ENCODE data around the gene CEP126. TPM values are rescaled to one million over a fixed set of nuclear protein-coding genes. Genes with fewer than 3 reads are reported as not detected.

CEP126 gene
- total RNA-seq, 2 donors from 2014 or later = 2.7 to 3.7 TPM

DNA sequence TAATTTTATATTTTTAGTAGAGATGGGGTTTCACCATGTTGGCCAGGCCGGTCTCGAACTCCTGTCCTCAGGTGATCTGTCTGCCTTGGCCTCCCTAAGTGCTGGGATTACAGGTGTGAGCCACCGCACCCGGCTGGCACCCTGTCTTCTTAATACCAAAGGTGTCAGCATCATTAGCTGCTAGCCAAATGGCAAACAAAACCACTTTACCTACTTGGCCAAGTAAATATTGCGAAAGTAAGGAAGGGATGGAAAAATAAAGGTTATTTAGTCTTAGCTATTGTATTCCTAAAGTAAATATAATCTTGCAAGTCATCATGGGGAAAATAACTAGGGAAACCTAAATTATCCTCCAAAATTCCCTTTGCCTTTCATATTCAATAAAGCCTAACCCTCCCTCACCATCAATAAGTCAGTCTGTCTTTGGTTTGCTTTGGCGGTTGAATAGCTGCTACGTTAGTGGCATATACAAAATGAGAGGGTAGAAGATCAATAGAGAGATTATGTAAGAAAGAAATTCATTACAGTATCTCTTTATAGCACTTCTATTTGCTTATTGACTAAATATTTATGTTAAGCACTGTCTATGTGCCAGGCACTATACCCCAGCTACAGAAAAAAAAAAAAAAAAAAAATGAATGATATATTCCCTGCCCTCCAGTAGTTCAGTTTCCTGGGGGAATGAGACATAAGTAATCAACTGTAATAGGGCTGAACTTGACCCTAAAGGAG is 92.2 kb downstream of the CEP126 start:
- Histone ChIP-seq H3K4me3 (no peak overlapping the region), H3K27me3 (no peaks in the 10 kb centered on the region), H3K4me1 (peaks cover 0 to 10% of the 10 kb centered on the region in 2 donors), H3K9me3 (no peaks in the 10 kb centered on the region), H3K36me3 (no peaks in the 10 kb centered on the region), H3K27ac (no peak overlapping the region)
- DNase-seq (ENCODE audit: low spot score) = no peak
- TF ChIP-seq, protein P1, sequence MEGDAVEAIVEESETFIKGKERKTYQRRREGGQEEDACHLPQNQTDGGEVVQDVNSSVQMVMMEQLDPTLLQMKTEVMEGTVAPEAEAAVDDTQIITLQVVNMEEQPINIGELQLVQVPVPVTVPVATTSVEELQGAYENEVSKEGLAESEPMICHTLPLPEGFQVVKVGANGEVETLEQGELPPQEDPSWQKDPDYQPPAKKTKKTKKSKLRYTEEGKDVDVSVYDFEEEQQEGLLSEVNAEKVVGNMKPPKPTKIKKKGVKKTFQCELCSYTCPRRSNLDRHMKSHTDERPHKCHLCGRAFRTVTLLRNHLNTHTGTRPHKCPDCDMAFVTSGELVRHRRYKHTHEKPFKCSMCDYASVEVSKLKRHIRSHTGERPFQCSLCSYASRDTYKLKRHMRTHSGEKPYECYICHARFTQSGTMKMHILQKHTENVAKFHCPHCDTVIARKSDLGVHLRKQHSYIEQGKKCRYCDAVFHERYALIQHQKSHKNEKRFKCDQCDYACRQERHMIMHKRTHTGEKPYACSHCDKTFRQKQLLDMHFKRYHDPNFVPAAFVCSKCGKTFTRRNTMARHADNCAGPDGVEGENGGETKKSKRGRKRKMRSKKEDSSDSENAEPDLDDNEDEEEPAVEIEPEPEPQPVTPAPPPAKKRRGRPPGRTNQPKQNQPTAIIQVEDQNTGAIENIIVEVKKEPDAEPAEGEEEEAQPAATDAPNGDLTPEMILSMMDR (IDR thresholded peaks at IDR 0.05) = no peak

DNA sequence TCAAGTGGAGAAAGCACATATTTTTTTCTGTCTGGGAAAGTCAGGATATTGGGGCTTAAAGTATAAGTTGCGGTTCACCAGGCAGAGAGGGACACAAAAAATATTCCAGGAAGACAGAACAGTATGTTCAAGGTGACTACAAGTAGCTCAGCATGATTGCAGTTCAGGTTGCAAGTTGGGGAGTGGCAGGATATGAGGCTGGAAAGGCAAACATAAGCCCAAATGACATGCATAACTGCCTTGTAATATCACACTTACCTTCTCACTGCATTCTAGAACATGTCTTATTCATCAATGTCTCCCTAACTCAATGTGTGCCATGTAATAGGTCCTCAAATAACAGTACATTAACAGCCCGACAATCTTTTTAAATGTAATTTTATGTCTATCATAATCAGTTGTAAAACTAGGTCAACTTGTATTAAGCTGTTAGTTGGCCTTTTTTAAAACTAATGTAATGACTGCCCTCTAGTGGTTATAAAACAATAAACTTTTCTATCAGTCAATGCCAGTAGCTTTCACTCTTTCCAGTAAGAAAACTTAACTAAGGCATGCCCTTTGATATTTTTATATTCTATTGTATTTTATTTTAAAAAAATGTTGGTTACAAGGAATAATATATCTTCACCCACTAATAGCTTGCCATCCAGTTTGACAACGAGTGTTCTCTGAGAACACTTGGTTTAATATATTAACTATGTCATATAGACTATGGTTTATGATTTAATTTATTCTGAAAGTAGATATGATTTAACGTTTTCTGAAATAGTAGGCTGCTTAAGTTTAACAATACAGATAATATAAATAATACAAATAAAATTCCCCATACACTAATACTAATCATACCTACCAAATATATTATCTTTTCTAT is 93.0 kb downstream of the CEP126 start:
- no peak for DNase-seq (ENCODE audit: low spot score)
- H3K4me1 ChIP-seq = peaks cover 0 to 10% of the 10 kb centered on the region in 2 donors
- no peaks in the 10 kb centered on the region for H3K27me3 ChIP-seq
- no peaks in the 10 kb centered on the region for H3K9me3 ChIP-seq
- H3K36me3 ChIP-seq = no peaks in the 10 kb centered on the region
- H3K4me3 ChIP-seq = no peak overlapping the region
- TF ChIP-seq, protein P1 (IDR thresholded peaks at IDR 0.05) = peak in 1 of 2 donors; percentile 70
- no peak overlapping the region for H3K27ac ChIP-seq

GRCh38 chr11:102010776-102011494 is 96.1 kb downstream of the CEP126 start:
- no peaks in the 10 kb centered on the region for H3K9me3 ChIP-seq
- peaks cover 0 to 10% of the 10 kb centered on the region in 2 donors for H3K4me1 ChIP-seq
- no peak overlapping the region for H3K4me3 ChIP-seq
- H3K36me3 ChIP-seq = no peaks in the 10 kb centered on the region
- no peak overlapping the region for H3K27ac ChIP-seq
- TF ChIP-seq, protein P1 (IDR thresholded peaks at IDR 0.05) = no peak
- H3K27me3 ChIP-seq = no peaks in the 10 kb centered on the region
- peak; percentile 74 for DNase-seq (ENCODE audit: low spot score)

DNA sequence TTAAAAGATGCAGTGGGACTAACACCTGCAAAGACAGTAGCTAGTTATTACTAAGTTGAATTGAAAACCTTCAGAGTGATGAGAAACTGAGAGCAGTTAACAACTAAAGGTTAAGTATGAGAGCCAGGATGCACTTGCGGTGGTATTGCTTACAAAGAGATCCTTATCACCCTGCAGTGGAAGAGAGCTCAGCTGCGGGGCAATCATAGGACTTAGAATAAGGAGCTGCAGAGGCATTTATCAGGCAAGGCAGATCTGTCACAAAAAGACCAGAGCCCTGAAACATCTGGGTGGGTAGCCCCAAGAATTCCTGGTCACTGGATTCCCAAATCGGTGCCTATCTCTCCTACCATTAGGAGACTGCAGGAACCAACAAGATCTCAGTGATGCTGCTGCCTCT is 98.1 kb downstream of the CEP126 start:
- TF ChIP-seq, protein P1 (IDR thresholded peaks at IDR 0.05) = no peak
- H3K4me3 ChIP-seq = no peak overlapping the region
- no peaks in the 10 kb centered on the region for H3K27me3 ChIP-seq
- H3K4me1 ChIP-seq = peaks cover 0 to 10% of the 10 kb centered on the region in 2 donors
- no peak overlapping the region for H3K27ac ChIP-seq
- no peaks in the 10 kb centered on the region for H3K36me3 ChIP-seq
- no peaks in the 10 kb centered on the region for H3K9me3 ChIP-seq
- no peak for DNase-seq (ENCODE audit: low spot score)

DNA sequence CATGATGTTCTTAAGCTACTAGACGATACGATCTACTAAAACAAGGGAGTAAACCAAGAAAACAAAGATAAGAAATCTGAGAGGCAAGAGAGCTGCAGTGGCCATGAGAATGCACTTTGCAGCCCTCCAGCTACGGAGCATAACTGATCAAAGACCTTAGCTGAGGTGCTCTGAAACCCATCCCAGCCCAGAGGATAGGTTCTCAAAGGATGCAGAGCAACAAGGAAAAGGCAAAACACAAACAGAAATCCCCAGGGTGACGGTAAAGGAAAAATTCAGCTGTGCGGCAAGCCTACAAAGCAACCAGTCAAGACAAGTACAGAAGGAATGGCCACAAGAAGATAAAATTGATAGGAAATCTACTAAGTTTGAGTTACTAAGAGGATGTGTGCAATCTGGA is 99.9 kb downstream of the CEP126 start:
- TF ChIP-seq, protein P1 (IDR thresholded peaks at IDR 0.05) = no peak
- no peaks in the 10 kb centered on the region for H3K9me3 ChIP-seq
- no peak overlapping the region for H3K4me3 ChIP-seq
- no peaks in the 10 kb centered on the region for H3K27me3 ChIP-seq
- no peak for DNase-seq (ENCODE audit: low spot score)
- H3K36me3 ChIP-seq = no peaks in the 10 kb centered on the region
- no peak overlapping the region for H3K27ac ChIP-seq
- peaks cover 0 to 10% of the 10 kb centered on the region in 2 donors for H3K4me1 ChIP-seq
